Fibroblast of mammary gland (primary cell): ENCODE results near the gene LAMC3.

Experiments
- DNase-seq: peaks from one replicate; pipeline ENCODE4 v3.0.0-alpha.2; 2010; ENCODE audit warnings: low read depth
- H3K4me3 ChIP-seq: 2 replicates; pipeline ENCODE4 v1.5.1; 2011; ENCODE audit warnings: low read depth, mild to moderate bottlenecking, low read length, moderate library complexity; ENCODE audit not compliant: control insufficient read depth
- TF ChIP-seq, protein P1 (sequence below): conservative IDR thresholded peaks from 2 replicates; pipeline ENCODE4 v1.5.1; 2011; ENCODE audit warnings: low read depth, low read length, inconsistent platforms; ENCODE audit not compliant: control insufficient read depth, insufficient read depth

LAMC3 gene

DNA sequence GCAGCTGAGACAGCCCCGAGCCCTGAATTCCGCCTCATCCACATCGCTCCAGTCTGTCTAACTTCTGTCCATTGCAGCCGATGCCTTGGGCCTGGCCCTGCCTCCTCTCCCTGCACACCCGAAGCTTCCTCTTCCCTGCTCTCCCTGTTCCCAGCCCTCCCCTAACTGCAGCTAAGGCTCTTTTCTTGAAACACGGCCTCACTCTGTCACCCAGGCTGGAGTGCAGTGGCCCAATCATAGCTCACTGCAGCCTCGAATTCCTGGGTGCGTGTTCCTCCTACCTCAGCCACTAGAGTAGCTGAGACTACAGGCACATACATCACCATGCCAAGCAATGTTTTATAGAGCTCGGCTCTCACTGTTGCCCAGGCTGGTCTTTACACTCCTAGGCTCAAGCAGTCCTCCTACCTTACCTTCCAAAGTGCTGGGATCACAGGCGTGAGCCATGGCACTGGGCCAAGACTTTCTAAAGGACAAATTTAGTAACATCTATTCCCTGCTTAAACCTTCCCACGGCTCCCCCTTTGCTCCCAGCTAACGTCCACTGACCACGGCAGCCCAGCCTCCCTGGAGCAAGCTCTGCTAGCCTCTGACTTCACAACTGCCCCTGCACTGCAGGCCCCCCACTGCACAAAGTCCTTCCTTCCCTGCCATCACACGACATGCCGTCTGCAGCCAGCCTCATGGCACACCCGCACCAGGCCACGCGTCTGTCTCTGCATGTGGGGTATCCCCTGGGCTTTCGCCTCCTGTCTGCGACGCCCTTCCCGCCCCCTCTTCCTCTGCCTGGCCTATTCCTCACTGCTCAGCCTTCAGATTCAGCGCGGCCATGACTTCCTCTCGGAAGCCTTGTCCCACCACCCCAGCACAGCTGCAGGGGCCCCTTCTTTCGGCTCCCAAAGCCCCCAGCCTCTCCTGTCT lies 28.6 kb downstream of the LAMC3 start:
- no peak for DNase-seq
- H3K4me3 ChIP-seq = no peak overlapping the region
- TF ChIP-seq, protein P1, sequence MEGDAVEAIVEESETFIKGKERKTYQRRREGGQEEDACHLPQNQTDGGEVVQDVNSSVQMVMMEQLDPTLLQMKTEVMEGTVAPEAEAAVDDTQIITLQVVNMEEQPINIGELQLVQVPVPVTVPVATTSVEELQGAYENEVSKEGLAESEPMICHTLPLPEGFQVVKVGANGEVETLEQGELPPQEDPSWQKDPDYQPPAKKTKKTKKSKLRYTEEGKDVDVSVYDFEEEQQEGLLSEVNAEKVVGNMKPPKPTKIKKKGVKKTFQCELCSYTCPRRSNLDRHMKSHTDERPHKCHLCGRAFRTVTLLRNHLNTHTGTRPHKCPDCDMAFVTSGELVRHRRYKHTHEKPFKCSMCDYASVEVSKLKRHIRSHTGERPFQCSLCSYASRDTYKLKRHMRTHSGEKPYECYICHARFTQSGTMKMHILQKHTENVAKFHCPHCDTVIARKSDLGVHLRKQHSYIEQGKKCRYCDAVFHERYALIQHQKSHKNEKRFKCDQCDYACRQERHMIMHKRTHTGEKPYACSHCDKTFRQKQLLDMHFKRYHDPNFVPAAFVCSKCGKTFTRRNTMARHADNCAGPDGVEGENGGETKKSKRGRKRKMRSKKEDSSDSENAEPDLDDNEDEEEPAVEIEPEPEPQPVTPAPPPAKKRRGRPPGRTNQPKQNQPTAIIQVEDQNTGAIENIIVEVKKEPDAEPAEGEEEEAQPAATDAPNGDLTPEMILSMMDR = no peak

DNA sequence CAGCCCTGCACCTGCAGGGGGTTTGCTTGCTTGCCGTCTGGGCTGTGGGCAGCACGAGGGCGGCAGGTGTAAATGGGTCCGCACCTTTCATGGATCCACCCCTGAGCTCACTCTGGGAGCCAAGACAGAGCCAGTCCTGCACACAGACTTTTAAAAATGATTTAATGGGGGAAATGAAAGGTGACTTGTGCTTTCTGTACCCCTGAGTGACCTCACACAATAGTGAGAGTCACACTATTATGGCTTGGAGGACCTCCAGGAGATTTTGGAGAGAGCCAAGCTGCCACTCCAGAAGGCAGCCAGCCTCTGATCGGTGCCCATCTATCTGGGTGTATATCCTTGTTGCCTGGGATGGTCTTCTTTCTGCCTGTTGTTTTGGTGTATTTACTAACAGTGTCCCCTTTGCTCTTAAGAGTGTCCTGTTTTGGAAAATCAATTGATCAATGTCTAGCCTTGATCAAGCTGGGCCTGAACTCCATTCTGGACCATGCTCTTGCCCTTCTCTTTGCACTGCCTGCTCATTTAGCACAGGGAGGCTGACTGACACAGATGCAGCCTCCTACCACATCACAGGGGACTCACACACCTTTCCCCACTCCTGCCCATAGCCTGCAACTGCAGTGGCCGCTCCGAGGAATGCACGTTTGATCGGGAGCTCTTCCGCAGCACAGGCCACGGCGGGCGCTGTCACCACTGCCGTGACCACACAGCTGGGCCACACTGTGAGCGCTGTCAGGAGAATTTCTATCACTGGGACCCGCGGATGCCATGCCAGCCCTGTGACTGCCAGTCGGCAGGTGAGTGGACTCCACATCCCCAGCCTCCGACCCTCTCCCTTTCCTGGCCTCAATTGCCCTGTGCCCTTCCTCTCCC lies 29.5 kb downstream of the LAMC3 start:
- H3K4me3 ChIP-seq = no peak overlapping the region

DNA sequence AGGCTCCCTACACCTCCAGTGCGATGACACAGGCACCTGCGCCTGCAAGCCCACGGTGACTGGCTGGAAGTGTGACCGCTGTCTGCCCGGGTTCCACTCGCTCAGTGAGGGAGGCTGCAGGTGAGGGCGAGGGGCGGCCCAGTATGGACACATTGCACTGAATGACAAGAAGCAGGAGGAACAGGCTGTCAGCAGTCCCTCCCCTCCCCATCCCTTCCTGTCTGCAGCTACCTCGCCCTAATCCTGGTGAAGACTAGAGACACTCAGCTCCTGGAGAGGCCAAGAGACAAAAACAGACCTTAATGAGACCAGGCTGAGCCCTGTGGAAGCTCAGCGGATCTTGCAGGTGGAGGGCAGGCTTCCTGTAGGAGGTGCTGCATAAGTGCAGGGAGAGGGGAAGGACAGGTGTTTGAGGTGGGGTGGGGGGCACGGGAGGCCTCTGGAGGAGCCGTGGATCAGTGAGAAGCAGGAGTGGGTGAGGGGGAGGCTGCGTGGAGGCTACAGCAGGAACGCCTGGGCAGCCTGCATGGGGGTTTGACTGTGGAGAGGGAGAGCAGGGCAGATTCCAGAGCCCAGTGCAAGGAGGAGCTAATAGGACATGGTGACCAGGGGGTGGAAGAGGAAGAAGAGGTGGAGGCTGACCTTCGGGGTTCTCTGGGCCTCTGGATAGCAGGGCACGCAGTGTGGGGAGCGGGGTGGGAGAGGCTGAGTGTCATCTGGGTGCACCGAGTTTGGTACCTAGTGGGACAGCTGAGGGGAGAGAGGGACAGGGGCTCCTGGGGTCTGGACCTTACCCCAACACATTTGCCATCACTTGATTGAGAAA lies 30.4 kb downstream of the LAMC3 start:
- DNase-seq = no peak
- no peak overlapping the region for H3K4me3 ChIP-seq
- TF ChIP-seq, protein P1 = no peak

More for the DNA sequence above, 29.5 kb downstream of the LAMC3 start:
- TF ChIP-seq, protein P1 = no peak
- no peak for DNase-seq

DNA sequence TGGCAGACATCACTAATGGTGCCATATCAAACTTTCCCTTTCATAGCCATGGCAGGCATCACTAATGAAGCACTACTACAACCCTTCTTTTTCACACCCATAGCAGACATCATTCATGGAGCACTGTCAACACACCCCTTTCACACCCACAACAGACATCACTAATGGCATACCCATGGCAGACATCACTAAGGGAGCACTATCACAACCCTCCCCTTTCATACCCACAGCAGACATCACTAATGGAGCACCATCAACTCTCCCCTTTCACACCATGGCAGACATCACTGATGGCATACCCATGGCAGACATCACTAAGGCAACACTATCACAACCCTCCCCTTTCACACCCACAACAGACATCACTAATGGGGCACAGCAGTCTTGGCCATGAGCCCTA lies 33.7 kb downstream of the LAMC3 start:
- TF ChIP-seq, protein P1 = no peak
- no peak overlapping the region for H3K4me3 ChIP-seq
- DNase-seq = no peak

DNA sequence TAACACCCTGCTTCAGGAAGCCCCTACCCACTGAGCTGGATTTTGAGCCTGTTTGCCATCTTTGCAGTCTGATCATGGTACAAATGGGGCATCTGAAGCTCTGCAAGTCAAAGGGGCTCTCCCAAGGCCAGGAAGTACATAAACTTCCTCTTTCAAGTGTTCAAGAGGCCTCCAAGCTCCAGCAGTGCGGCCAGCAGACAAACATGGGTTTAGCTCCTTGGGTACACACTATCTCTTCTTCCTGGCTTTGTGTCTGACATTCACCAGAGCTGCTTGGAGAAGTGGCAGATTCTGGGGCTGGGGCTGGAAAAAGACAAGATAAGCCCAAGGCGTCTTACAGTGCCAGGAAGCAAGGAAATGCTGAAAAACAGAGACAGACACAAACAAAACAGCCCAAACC lies 34.1 kb downstream of the LAMC3 start:
- H3K4me3 ChIP-seq = no peak overlapping the region
- no peak for DNase-seq
- TF ChIP-seq, protein P1 = no peak

DNA sequence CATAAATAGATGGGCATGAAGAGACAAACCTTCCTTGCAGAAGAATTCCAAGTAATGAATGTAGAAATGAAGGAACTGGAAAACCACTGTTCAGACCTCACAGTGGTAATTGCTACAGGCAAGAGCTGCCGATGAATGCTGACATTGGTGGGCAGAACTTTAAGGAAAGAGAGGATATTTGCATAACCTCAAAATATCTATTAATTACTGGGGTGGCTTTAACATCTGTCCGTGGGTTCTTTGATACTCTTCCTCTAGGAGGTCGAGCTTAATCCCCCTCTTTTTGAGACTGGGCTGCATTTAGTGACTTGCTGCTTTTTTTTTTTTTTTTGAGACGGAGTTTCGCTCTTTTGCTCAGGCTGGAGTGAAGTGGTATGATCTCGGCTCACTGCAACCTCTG lies 34.7 kb downstream of the LAMC3 start:
- TF ChIP-seq, protein P1 = no peak
- no peak for DNase-seq
- H3K4me3 ChIP-seq = no peak overlapping the region
